Brain pericyte (primary cell): ENCODE data around the gene ABLIM1.

Experiments used
- DNase-seq: peaks from one replicate; pipeline ENCODE4 v3.0.0-alpha.2; 2012; ENCODE audit warnings: low read depth, low spot score

ABLIM1 gene

GRCh38 chr10:114458216-114458920 is 199.7 kb downstream of the ABLIM1 start:
- DNase-seq, result no peak

- no peak for DNase-seq
Observed at GRCh38 chr10:114453576-114453975, 204.5 kb downstream of the ABLIM1 start.

GRCh38 chr10:114448897-114449296 is 209.2 kb downstream of the ABLIM1 start:
- no peak for DNase-seq

- DNase-seq, result no peak
Observed at GRCh38 chr10:114445332-114445731, 212.7 kb downstream of the ABLIM1 start.

GRCh38 chr10:114444819-114445218 is 213.3 kb downstream of the ABLIM1 start:
- DNase-seq, result no peak

GRCh38 chr10:114442091-114442630 is 215.9 kb downstream of the ABLIM1 start:
- DNase-seq, result no peak

GRCh38 chr10:114441107-114441506 is 217.0 kb downstream of the ABLIM1 start:
- no peak for DNase-seq

GRCh38 chr10:114437473-114438292 is 220.4 kb downstream of the ABLIM1 start:
- no peak for DNase-seq

- DNase-seq, result no peak
Observed at GRCh38 chr10:114436941-114437340, 221.1 kb downstream of the ABLIM1 start.

- no peak for DNase-seq
Observed at GRCh38 chr10:114432566-114433093, 225.4 kb downstream of the ABLIM1 start.

- no peak for DNase-seq
Observed at GRCh38 chr10:114431414-114432135, 226.5 kb downstream of the ABLIM1 start.

- no peak for DNase-seq
Observed at GRCh38 chr10:114430688-114431413, 227.2 kb downstream of the ABLIM1 start.

GRCh38 chr10:114429581-114430335 is 228.3 kb downstream of the ABLIM1 start:
- DNase-seq, result no peak

- DNase-seq, result peak; percentile 12
Observed at GRCh38 chr10:114427124-114427852, 230.8 kb downstream of the ABLIM1 start.

- no peak for DNase-seq
Observed at GRCh38 chr10:114426476-114426875, 231.6 kb downstream of the ABLIM1 start.

- no peak for DNase-seq
Observed at GRCh38 chr10:114420811-114421485, 237.1 kb downstream of the ABLIM1 start.

- DNase-seq, result no peak
Observed at GRCh38 chr10:114418109-114418508, 240.0 kb downstream of the ABLIM1 start.

GRCh38 chr10:114412907-114413797 is 244.9 kb downstream of the ABLIM1 start:
- DNase-seq, result peak; percentile 48
